Measurements from ENCODE around the gene TMEM132D. TPM values are rescaled to one million over a fixed set of nuclear protein-coding genes. Genes with fewer than 3 reads are reported as not detected.

TMEM132D gene
- total RNA-seq, 1 experiment from 2014 or later, result 1.4 TPM

DNA sequence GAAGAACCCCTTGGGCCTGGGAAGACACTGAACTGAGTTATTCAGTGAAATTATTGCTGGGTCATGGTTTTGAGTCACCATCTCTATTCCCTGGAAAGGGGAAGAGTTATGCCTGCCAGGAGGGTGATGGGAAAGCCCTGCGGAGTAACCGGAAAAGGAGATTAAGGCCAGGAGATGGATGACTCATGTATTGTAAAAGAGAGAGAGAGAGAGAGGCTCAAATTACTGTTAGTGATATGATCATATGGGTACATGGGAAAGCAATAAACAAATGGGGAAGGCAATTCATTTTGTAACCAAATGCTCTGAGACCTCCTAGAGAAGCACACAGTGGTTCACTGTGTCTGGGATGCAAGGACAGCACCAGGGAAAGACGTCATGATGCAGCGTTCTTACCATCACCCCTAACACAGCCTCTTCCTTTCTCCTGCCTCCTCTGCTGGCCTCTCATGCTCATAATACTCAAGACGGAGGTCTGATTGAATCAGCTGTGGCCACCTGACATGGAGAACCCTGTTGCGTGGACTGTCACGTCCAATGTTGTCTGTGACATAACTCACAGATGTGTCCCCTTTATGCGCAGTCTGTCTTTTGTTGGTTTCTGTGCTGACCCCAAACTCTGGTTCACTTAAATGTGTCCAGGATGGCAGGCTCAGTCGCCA is 243.7 kb downstream of the TMEM132D start:
- Mint-ChIP-seq H3K4me3 (no peak overlapping the region), H3K4me1 (no peaks in the 10 kb centered on the region), H3K27ac (no peak overlapping the region), H3K9me3 (peaks cover 82% of the 10 kb centered on the region), H3K36me3 (peaks cover 69% of the 10 kb centered on the region), H3K27me3 (ENCODE audit: low read depth) (peaks cover 4% of the 10 kb centered on the region)
- ATAC-seq (no peak), DNase-seq (ENCODE audit: low spot score) (no peak)
- CTCF ChIA-PET, result no interaction called here
- TF ChIP-seq TCF7 (CRISPR knock-in tag; IDR thresholded peaks at IDR 0.05; ENCODE audit: low read depth) (no peak), ZNF263 (CRISPR knock-in tag; IDR thresholded peaks at IDR 0.05; ENCODE audit: low read depth) (no peak), IRF2 (CRISPR knock-in tag; IDR thresholded peaks at IDR 0.05; ENCODE audit: borderline replicate concordance, low read depth) (no peak), JAZF1 (CRISPR knock-in tag; IDR thresholded peaks at IDR 0.05) (no peak), SMAD3 (CRISPR knock-in tag; IDR thresholded peaks at IDR 0.05; ENCODE audit: borderline replicate concordance) (no peak), ZNF671 (CRISPR knock-in tag; IDR thresholded peaks at IDR 0.05) (no peak), ETV6 (CRISPR knock-in tag; IDR thresholded peaks at IDR 0.05) (no peak)
- POLR2A ChIA-PET, result no interaction called here

GRCh38 chr12:129657179-129657578 is 246.6 kb downstream of the TMEM132D start:
- H3K36me3 Mint-ChIP-seq, result peaks cover 77% of the 10 kb centered on the region
- ChIA-PET POLR2A (no interaction called here), CTCF (no interaction called here)
- no peak overlapping the region for H3K27ac Mint-ChIP-seq
- TF ChIP-seq ZNF671 (CRISPR knock-in tag; IDR thresholded peaks at IDR 0.05) (no peak), EMX1 (CRISPR knock-in tag; IDR thresholded peaks at IDR 0.05) (no peak), HMGA2 (CRISPR knock-in tag; IDR thresholded peaks at IDR 0.05) (no peak), GTF2I (CRISPR knock-in tag; conservative IDR thresholded peaks at IDR 0.05) (no peak), ERG (CRISPR knock-in tag; IDR thresholded peaks at IDR 0.05) (no peak), ETV6 (CRISPR knock-in tag; IDR thresholded peaks at IDR 0.05) (no peak), ZNF512 (CRISPR knock-in tag; IDR thresholded peaks at IDR 0.05; ENCODE audit: borderline replicate concordance) (no peak), MXD4 (CRISPR knock-in tag; IDR thresholded peaks at IDR 0.05; ENCODE audit: borderline replicate concordance) (no peak), FOXP4 (CRISPR knock-in tag; IDR thresholded peaks at IDR 0.05) (no peak), NR2C2 (CRISPR knock-in tag; IDR thresholded peaks at IDR 0.05) (no peak), SMAD4 (CRISPR knock-in tag; IDR thresholded peaks at IDR 0.05) (no peak), MLX (CRISPR knock-in tag; IDR thresholded peaks at IDR 0.05) (no peak), ZNF396 (CRISPR knock-in tag; IDR thresholded peaks at IDR 0.05; ENCODE audit: borderline replicate concordance) (no peak), TP53 (CRISPR knock-in tag; IDR thresholded peaks at IDR 0.05) (no peak), IRF1 (CRISPR knock-in tag; IDR thresholded peaks at IDR 0.05) (no peak), CBFB (CRISPR knock-in tag; IDR thresholded peaks at IDR 0.05; ENCODE audit: low read depth) (no peak), GRHL2 (CRISPR knock-in tag; IDR thresholded peaks at IDR 0.05; ENCODE audit: insufficient replicate concordance, severe bottlenecking) (no peak), NFATC4 (CRISPR knock-in tag; IDR thresholded peaks at IDR 0.05) (no peak)
- TF ChIP-seq, protein P1, sequence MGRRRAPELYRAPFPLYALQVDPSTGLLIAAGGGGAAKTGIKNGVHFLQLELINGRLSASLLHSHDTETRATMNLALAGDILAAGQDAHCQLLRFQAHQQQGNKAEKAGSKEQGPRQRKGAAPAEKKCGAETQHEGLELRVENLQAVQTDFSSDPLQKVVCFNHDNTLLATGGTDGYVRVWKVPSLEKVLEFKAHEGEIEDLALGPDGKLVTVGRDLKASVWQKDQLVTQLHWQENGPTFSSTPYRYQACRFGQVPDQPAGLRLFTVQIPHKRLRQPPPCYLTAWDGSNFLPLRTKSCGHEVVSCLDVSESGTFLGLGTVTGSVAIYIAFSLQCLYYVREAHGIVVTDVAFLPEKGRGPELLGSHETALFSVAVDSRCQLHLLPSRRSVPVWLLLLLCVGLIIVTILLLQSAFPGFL (CRISPR knock-in tag; IDR thresholded peaks at IDR 0.05; ENCODE audit: borderline replicate concordance), result no peak
- TF ChIP-seq, protein P2, sequence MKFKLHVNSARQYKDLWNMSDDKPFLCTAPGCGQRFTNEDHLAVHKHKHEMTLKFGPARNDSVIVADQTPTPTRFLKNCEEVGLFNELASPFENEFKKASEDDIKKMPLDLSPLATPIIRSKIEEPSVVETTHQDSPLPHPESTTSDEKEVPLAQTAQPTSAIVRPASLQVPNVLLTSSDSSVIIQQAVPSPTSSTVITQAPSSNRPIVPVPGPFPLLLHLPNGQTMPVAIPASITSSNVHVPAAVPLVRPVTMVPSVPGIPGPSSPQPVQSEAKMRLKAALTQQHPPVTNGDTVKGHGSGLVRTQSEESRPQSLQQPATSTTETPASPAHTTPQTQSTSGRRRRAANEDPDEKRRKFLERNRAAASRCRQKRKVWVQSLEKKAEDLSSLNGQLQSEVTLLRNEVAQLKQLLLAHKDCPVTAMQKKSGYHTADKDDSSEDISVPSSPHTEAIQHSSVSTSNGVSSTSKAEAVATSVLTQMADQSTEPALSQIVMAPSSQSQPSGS (CRISPR knock-in tag; IDR thresholded peaks at IDR 0.05; ENCODE audit: borderline replicate concordance, low read depth), result no peak
- no peak overlapping the region for H3K4me3 Mint-ChIP-seq
- ATAC-seq (no peak), DNase-seq (ENCODE audit: low spot score) (no peak)
- H3K4me1 Mint-ChIP-seq, result no peaks in the 10 kb centered on the region
- H3K27me3 Mint-ChIP-seq (ENCODE audit: low read depth), result peaks cover 11% of the 10 kb centered on the region
- H3K9me3 Mint-ChIP-seq, result peaks cover 94% of the 10 kb centered on the region

All from WTC11 (cell line).